HCT116 (cell line): ENCODE measurements around the gene INMT. TPM values are rescaled to one million over a fixed set of nuclear protein-coding genes. Genes with fewer than 3 reads are reported as not detected.

Source experiments
- ATAC-seq: fragments of 200-7000 bp; cut with Tn5 transposase; 2 replicates; pipeline ENCODE4 v1.9.1; 2020; ENCODE audit warnings: mild to moderate bottlenecking, moderate library complexity
- BruUV-seq: library from RNA; stranded (reverse); fragments of 400-500 nt; replicated peaks from 2 replicates; lab custom pipeline; 2021; lab: Mats Ljungman, UMichigan
- CTCF ChIA-PET: fragments of 300-600 bp; sonication (Branson Sonifier 250); formaldehyde crosslinking; loops from one replicate; lab custom pipeline; 2021; ENCODE audit warnings: antibody characterized with exemption; lab: Charles Lee
- POLR2A ChIA-PET: fragments of 300-600, 350-600 bp; sonication (Branson Sonifier 250); formaldehyde crosslinking; loops from one replicate; lab custom pipeline; 2021; ENCODE audit warnings: antibody characterized with exemption; lab: Charles Lee
- RAD21 ChIA-PET, 2 experiments: fragments of 300-600 bp; sonication (Branson Sonifier 250); formaldehyde crosslinking; loops; one replicate each; lab custom pipeline; 2023; ENCODE audit warnings: low total read pairs in 2 of 2; ENCODE audit not compliant: uncharacterized antibody in 2 of 2, unreplicated experiment in 2 of 2, low non-redundant PET in 1 of 2; lab: Charles Lee
- DNase-seq: peaks from one replicate; pipeline ENCODE4 v3.0.0-alpha.2; 2010; ENCODE audit warnings: low read depth, low spot score
- H2AFZ ChIP-seq: fragments of 200-600 bp; shearing (Covaris generic), sonication (generic); 2 replicates; pipeline ENCODE4 v1.6.1; 2017; ENCODE audit warnings: low read depth, mixed run types, mixed read lengths, antibody characterized with exemption, low read length; ENCODE audit not compliant: poor library complexity, severe bottlenecking
- H3K27ac ChIP-seq: 2 replicates; pipeline ENCODE4 v1.5.1; 2012; ENCODE audit warnings: low read depth, low read length
- H3K27me3 ChIP-seq: fragments of 200-600 bp; sonication (generic); 2 replicates; pipeline ENCODE4 v1.6.1; 2016; ENCODE audit warnings: mixed run types, low read length, mixed read lengths; ENCODE audit not compliant: insufficient read depth
- H3K36me3 ChIP-seq, 2 experiments: fragments of 200-500 bp in 1 of 2; fragments of 200-600 bp in 1 of 2; sonication (Bioruptor generic) in 1 of 2; sonication (generic) in 1 of 2; 2 replicates each; pipeline versions ENCODE4 v1.5.1 to v1.6.1; 2014 to 2016; ENCODE audit warnings: low read length in 2 of 2, inconsistent platforms in 1 of 2, mixed read lengths in 1 of 2, mixed run types in 1 of 2; ENCODE audit not compliant: insufficient read depth in 2 of 2, control insufficient read depth in 1 of 2
- H3K4me1 ChIP-seq, 2 experiments: fragments of 200-600 bp in 1 of 2; sonication (generic) in 1 of 2; 2 replicates each; pipeline versions ENCODE4 v1.5.1 to v1.6.1; 2012 to 2017; ENCODE audit warnings: low read length in 2 of 2, inconsistent platforms in 1 of 2, mild to moderate bottlenecking in 1 of 2, mixed read lengths in 1 of 2, mixed run types in 1 of 2, moderate library complexity in 1 of 2; ENCODE audit not compliant: insufficient read depth in 2 of 2, control insufficient read depth in 1 of 2
- H3K4me2 ChIP-seq: fragments of 200-600 bp; sonication (generic); 2 replicates; pipeline ENCODE4 v1.6.1; 2017; ENCODE audit warnings: mixed run types, low read length, mixed read lengths
- H3K4me3 ChIP-seq, 2 experiments: fragments of 200-600 bp in 1 of 2; sonication (generic) in 1 of 2; replicated peaks in 1 of 2; 2 replicates each; pipeline ENCODE4 v1.5.1; 2011 to 2016; ENCODE audit warnings: low read length in 2 of 2, control low read depth in 1 of 2, low read depth in 1 of 2, mild to moderate bottlenecking in 1 of 2, mixed read lengths in 1 of 2, mixed run types in 1 of 2
- H3K79me2 ChIP-seq: fragments of 200-600 bp; sonication (generic); 2 replicates; pipeline ENCODE4 v1.6.1; 2017; ENCODE audit warnings: mild to moderate bottlenecking, mixed run types, low read length, moderate library complexity, mixed read lengths; ENCODE audit not compliant: insufficient read depth
- H3K9ac ChIP-seq: fragments of 200-600 bp; sonication (generic); 2 replicates; pipeline ENCODE4 v1.6.1; 2016; ENCODE audit warnings: low read length, mixed read lengths
- H3K9me2 ChIP-seq: fragments of 200-600 bp; sonication (generic), shearing (Covaris generic); 2 replicates; pipeline ENCODE4 v1.6.1; 2017; ENCODE audit warnings: mixed run types, mild to moderate bottlenecking, moderate library complexity; ENCODE audit not compliant: insufficient read depth
- H3K9me3 ChIP-seq, 2 experiments: fragments of 200-500 bp in 1 of 2; fragments of 200-600 bp in 1 of 2; sonication (Bioruptor generic) in 1 of 2; sonication (generic) in 1 of 2; 2 replicates each; pipeline ENCODE4 v1.6.1; 2014 to 2017; ENCODE audit warnings: low read length in 2 of 2, mixed read lengths in 2 of 2, inconsistent platforms in 1 of 2, low read depth in 1 of 2, mild to moderate bottlenecking in 1 of 2, mixed run types in 1 of 2, moderate library complexity in 1 of 2; ENCODE audit not compliant: control insufficient read depth in 1 of 2, insufficient read depth in 1 of 2
- H4K20me1 ChIP-seq: fragments of 200-600 bp; sonication (generic), shearing (Covaris generic); 2 replicates; pipeline ENCODE4 v1.6.1; 2017; ENCODE audit warnings: mixed run types, mild to moderate bottlenecking, moderate library complexity; ENCODE audit not compliant: insufficient read depth
- CEBPB ChIP-seq: IDR thresholded peaks from 2 replicates; pipeline ENCODE4 v1.6.1; 2012; ENCODE audit warnings: low read depth
- EGR1 ChIP-seq: IDR thresholded peaks from 2 replicates; pipeline ENCODE4 v1.6.1; 2012; ENCODE audit warnings: low read depth
- EZH2phosphoT487 ChIP-seq: fragments of 200-600 bp; IDR thresholded peaks from 2 replicates; pipeline ENCODE4 v1.6.1; 2018; ENCODE audit warnings: antibody characterized with exemption, borderline replicate concordance
- POLR2AphosphoS5 ChIP-seq: IDR thresholded peaks from 2 replicates; pipeline ENCODE4 v1.6.1; 2011; ENCODE audit warnings: mild to moderate bottlenecking, low read depth, low read length, moderate library complexity
- SRF ChIP-seq: IDR thresholded peaks from 2 replicates; pipeline ENCODE4 v1.6.1; 2012; ENCODE audit warnings: low read depth
- TCF7L2 ChIP-seq: IDR thresholded peaks from 2 replicates; pipeline ENCODE4 v1.7.0; 2011; ENCODE audit warnings: borderline replicate concordance, inconsistent platforms; ENCODE audit not compliant: insufficient read depth, insufficient read length; ENCODE audit errors: extremely low read depth
- ZNF274 ChIP-seq: fragments of 200-500 bp; sonication (Bioruptor generic); IDR thresholded peaks from 2 replicates; pipeline ENCODE4 v1.6.1; 2014; ENCODE audit warnings: mild to moderate bottlenecking, low read depth, low read length, inconsistent platforms
- intact Hi-C: fragments of 100-400 bp; cut with micrococcal nuclease; formaldehyde crosslinking; loops from 2 replicates; pipeline ENCODE4 v1.10.0; 2022
- total RNA-seq: library from RNA; stranded (reverse); gene quantifications from one replicate; pipeline ENCODE4 v1.2.1, GENCODE V29; 2021; ENCODE audit not compliant: unreplicated experiment
- TF ChIP-seq, protein P1 (sequence below): IDR thresholded peaks from 2 replicates; pipeline ENCODE4 v1.6.1; 2012

Gene INMT
- total RNA-seq, 1 experiment from 2014 or later, result 0.32 TPM

DNA sequence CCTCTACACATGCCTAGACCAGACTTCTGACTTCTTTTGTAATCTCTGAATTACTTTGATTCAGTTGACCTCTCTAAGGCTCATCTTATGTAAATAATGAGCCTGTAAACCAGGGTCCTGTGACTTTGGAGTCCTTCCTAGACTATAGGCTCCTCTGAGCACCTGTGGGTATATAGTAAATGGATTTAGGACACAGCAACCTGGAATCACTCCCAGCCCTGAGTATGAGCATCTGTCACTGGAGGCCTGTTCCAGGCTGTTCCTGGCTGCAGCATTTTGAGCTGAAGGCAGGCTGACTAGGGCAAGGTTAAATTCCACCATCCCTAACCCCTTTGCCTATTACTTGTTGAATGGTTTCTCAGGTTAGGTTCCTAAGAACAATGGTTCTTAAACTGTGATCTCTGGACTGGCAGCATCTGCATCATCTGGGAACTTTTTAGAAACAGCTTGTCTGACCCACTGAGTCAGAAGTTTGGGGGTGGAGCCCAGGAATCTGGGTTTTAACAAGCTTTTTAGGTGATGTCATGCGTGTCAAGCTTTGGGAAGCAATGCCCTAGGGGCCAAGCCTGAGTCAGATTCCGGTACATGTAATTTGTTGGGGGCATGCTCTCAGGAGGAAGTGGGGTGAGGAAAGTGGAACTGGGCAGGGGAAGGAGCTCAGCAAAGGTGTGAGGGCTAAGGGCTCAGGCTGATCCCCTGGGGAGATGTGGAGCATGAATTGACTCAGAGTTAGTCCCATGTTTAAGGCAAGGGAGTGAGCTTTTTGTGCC lies 47.5 kb downstream of the INMT start:
- ATAC-seq, result no peak
- intact Hi-C loops, result no loop called here
- H3K27ac ChIP-seq, result no peak overlapping the region
- BruUV-seq, result no TSS peak
- no peaks in the 10 kb centered on the region for H3K36me3 ChIP-seq
- H3K4me1 ChIP-seq, result peaks cover 0 to 22% of the 10 kb centered on the region in 2 experiments; a peak in 3 of 4 replicates
- H4K20me1 ChIP-seq, result no peaks in the 10 kb centered on the region
- H3K79me2 ChIP-seq, result no peaks in the 10 kb centered on the region
- POLR2A ChIA-PET, result no interaction called here
- no peak overlapping the region for H3K4me3 ChIP-seq
- no peaks in the 10 kb centered on the region for H3K9me3 ChIP-seq
- H3K4me2 ChIP-seq, result no peak overlapping the region
- no peak overlapping the region for H2AFZ ChIP-seq
- no peaks in the 10 kb centered on the region for H3K27me3 ChIP-seq
- DNase-seq, result no peak
- no peaks in the 10 kb centered on the region for H3K9me2 ChIP-seq
- CTCF ChIA-PET, result interaction anchor here (1.1 to 1.5 kb wide), 4 partner anchors 173 to 323 kb away, joined by 3 to 7 read pairs (median 6); no protein-coding TSS in a partner anchor
- TF ChIP-seq EZH2phosphoT487 (no peak), POLR2AphosphoS5 (no peak), TCF7L2 (no peak), CEBPB (no peak), EGR1 (no peak), SRF (no peak), ZNF274 (no peak)
- TF ChIP-seq, protein P1, sequence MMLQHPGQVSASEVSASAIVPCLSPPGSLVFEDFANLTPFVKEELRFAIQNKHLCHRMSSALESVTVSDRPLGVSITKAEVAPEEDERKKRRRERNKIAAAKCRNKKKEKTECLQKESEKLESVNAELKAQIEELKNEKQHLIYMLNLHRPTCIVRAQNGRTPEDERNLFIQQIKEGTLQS, result no peak
- no peak overlapping the region for H3K9ac ChIP-seq
- RAD21 ChIA-PET, result no interaction called here
